Measurements from ENCODE around the gene HNRNPA2B1.

Gene HNRNPA2B1

GRCh38 chr7:26147030-26147429 is 53.5 kb downstream of the HNRNPA2B1 start:
- no peak for DNase-seq (ENCODE audit: low spot score)

GRCh38 chr7:26145238-26145637 is 55.3 kb downstream of the HNRNPA2B1 start:
- no peak for DNase-seq (ENCODE audit: low spot score)

- DNase-seq (ENCODE audit: low spot score), result no peak
Measured at GRCh38 chr7:26144184-26145080, 56.1 kb downstream of the HNRNPA2B1 start.

GRCh38 chr7:26143298-26144048 is 57.1 kb downstream of the HNRNPA2B1 start:
- no peak for DNase-seq (ENCODE audit: low spot score)

- no peak for DNase-seq (ENCODE audit: low spot score)
Measured at GRCh38 chr7:26141077-26141476, 59.5 kb downstream of the HNRNPA2B1 start.

- no peak for DNase-seq (ENCODE audit: low spot score)
Measured at GRCh38 chr7:26140380-26140779, 60.2 kb downstream of the HNRNPA2B1 start.

Measured in D341Med (cell line).